GM18867 (cell line): ENCODE data around the gene NEUROG1.

ENCODE experiments used
- ATAC-seq: cut with Tn5 transposase; IDR thresholded peaks from one replicate; pipeline ENCODE4 v1.9.1; 2021; ENCODE audit warnings: mild to moderate bottlenecking, moderate library complexity; ENCODE audit not compliant: unreplicated experiment

The NEUROG1 gene, protein sequence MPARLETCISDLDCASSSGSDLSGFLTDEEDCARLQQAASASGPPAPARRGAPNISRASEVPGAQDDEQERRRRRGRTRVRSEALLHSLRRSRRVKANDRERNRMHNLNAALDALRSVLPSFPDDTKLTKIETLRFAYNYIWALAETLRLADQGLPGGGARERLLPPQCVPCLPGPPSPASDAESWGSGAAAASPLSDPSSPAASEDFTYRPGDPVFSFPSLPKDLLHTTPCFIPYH

DNA sequence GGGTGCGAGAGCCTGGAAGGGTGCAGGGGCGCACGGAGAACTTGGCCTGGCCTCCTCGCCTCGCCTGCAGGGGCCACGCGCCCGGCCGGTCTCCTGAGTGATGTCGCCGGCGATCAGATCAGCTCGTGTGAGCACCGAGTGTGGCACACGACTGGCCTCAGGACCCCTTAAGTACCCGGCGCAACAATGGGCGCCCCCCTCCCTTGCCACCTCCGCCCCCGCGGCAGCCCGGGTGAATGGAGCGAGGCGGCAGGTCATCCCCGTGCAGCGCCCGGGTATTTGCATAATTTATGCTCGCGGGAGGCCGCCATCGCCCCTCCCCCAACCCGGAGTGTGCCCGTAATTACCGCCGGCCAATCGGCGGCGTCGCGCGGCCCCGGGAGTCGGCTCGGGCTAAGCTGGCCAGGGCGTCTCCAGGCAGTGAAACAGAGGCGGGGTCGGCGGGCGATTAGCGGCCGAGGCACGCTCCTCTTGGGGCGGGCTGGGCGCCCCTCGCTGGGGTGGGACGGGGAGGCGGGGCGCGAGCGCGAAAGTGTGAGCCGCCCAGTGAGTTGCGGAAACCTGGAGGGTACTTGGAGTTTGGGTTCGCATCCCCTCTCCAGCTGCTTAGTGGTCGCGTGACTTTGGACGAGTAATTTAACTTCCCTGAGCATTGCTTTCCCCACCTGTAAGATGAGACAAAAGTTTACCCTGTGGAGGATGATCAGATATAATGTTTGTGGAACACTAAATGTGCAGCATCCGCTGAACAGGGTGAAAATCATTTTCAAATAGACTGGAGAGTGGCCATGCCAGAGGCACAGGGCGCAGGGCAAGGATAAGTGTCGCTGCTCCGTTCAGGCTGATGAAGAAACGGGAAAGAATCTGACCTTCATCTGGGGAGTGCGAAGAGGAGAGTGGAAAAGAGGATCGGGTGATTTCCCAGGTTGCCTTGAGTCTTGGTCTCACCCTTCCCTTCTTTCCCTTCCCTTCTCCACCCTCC lies at the start of gene NEUROG1:
Gene NEUROG1 (minus strand): TSS at position 145 of the 982 bp plus-strand sequence. CDS start 274 bp downstream, outside the sequence.
- no peak for ATAC-seq

GRCh38 chr5:135584918-135585317 lies 49.2 kb upstream of the NEUROG1 start:
- ATAC-seq, result no peak

- ATAC-seq, result no peak
Measured at GRCh38 chr5:135584276-135584675, 48.5 kb upstream of the NEUROG1 start.

DNA sequence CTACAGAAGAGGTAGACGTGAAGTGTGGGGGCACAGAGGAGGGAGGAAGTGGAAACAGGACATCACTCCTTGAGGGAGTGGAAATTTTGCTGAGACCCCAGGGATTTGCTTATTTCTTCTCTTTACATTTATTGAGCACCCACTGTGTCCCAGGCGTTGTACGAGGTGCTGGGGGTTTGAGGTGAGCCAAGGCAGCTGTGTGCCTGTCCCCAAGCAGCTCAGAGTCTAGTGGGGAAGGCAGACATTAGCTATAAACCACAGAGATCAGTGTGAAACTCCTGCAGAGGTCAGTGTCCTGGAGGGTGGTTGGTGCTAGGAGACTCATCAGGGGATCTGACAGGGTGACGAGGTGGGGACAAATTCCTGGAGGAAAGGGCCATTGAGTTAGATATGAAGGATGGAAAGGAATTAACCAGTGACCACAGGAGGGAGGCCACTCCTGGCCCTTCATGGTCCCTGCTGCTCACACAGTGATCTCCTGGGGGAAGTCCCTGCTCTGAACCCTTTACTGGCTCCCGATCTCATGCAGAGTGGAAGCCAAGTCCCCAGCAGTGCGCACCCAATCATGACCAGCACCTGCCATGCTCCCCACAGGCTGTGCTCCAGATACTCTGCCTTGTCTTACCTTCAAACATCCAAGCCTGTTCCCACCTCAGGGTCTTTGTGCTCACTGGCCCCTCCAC lies 46.5 kb upstream of the NEUROG1 start:
- no peak for ATAC-seq

DNA sequence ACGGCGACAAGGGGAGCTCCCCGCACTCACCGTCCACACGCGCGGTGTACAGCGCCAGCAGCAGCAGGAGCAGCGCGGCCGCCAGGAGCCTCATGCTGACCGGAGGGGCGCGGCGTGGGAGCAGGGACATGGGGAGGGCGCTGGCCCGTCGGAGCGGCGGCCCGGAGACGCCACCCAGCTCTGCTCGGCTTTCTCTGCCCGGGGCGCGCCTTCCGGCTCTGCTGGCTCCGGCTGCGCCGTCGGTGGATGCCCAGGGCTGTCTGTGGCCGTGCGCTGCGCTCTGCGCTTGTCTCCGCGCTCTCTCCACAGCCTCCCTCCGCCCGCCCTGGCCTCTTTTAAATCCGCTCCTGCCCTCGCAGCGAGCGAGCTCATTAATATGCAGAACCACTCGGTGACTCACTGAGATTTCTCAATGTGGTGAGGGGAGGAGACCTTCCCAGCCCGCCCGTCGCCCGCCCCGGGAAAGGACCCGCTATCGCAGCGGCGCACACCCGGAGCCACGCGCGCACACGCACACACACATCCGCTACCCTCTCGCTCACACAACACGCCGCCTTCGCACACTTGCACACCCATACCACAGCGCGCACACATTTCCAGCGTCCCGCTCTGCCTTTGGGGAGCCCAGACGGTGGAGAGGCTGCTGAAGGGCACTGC lies 43.0 kb upstream of the NEUROG1 start, which contains the start of gene CXCL14:
Gene CXCL14 (minus strand): TSS at position 307 of the 657 bp plus-strand sequence. CDS start 213 bp downstream, at position 94.
- ATAC-seq, result no peak

GRCh38 chr5:135578305-135578684 lies 42.5 kb upstream of the NEUROG1 start:
- ATAC-seq, result no peak

GRCh38 chr5:135577421-135577820 lies 41.7 kb upstream of the NEUROG1 start:
- ATAC-seq, result no peak

DNA sequence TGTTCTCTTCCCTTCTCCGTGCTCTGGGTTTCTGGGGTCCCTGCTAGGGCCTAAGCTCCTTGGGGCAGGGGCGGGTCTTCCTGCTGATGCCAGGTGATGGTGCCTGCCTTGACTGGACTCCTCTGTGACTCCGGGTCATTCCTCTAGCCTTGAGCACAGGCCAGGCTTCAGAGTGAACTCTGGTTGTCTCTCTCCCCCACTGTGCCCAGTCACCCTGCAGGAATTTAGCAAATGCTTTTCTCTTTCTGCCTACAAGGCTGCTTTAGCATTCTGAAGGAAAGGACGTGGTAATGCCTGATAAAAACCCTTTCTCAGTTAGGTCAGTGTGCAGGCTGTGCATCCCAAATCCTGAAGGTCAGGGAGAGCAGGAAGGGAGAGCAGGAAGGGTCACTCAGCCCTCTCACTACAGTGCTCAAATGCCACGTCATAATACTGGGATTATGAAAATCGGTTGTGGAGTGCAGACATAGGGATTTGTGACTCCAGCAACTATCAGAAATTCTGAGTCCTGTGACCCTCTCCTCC lies 40.4 kb upstream of the NEUROG1 start:
- no peak for ATAC-seq

DNA sequence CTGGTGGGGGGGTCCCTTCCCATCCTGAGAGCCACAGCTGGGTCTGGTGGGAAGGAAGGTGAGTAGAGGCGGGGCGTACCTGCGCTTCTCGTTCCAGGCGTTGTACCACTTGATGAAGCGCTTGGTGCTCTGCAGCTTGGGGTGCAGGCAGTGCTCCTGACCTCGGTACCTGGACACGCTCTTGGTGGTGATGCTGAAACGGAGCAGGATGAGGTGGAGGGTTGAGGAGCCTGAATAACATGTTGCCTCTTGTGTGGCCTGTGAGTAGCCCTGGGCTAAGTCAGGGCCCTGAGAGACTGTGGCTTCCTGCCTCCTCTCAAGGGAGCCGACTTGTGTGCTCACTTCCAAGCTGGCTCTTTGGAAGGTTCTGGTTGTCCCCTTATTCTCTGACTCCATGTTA lies 38.7 kb upstream of the NEUROG1 start:
- no peak for ATAC-seq

- ATAC-seq, result no peak
Measured at GRCh38 chr5:135571902-135572301, 36.1 kb upstream of the NEUROG1 start.

DNA sequence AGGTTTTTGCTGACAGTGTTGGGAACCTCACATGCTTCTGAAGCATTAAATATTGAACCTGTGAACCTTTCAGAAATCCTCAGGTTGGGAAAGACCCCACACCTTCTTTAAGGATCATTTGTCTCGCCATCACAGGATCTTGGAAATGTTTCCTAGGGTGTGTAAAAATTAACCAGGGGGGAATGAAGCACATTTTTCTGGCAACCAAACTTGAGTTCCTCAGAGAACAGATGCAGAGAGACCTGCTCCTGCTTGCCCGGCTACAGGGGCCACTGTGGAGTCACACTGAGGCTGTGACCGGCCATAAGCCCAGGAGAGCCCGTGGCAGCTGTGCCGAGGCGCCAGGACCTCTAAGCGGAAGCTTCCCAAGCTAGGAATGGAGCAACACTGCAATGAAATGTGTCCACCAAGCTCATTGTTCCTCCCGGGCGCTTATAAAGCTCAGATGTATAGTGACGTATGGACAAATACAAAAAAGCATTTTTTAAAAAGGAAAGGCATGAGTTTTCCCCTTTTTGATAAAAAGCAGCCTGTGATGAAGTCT lies 35.4 kb upstream of the NEUROG1 start:
- no peak for ATAC-seq

- no peak for ATAC-seq
Measured at GRCh38 chr5:135570453-135570764, 34.6 kb upstream of the NEUROG1 start.

DNA sequence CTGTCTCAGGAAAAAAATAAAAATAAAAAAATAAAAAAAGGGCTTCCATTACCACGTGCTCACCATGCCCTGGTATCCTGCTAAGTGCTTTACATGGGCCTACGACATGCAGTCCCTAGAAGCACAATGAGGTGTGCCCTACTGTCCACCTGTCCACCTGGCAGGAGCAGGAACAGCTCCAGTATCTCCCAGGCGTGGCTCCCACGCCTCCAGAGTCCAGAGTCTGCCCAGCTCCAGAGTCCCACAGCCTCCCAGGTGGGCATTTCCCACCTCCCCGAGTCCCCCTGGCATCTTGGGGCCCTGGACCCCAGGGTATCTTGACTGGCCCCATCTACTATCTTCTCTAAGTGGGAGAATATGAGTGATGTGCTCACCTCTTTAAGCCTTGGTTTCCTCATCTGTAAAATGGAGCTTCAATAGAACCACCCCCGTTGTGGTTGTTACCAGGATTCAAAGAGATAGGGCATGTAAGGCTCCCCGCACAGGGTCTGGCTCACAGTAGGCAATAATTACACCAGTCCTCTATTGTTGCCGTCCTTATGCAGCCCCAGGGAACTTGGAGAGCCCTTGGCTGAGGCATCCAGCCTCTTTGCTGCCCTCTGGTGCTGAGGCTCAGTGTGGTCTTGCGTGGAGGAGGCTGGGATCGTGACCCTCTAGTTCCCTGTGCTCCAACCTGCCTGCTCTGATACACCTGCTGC lies 34.1 kb upstream of the NEUROG1 start:
- no peak for ATAC-seq

- no peak for ATAC-seq
Measured at GRCh38 chr5:135568923-135569360, 33.2 kb upstream of the NEUROG1 start.

DNA sequence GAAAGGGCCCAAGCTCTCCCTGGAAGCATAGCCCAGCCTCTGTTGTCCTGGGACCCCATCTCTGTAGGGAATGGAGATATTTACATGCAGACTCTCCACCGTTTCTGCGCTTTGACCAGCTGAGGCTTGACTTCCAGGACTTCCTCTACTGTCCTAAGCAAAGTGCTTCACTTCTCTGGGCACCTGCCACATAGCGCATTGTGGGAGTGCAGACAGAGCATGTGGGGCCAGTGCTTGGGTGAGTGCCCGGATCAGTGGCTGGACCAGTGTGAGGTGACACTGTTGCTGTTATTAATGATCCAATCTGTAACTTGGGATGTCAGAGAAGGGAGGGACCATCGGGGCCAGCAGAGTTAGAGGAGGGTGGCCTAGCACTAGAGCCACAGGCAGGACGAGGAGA lies 32.5 kb upstream of the NEUROG1 start:
- ATAC-seq, result no peak

- ATAC-seq, result no peak
Measured at GRCh38 chr5:135567661-135568060, 31.9 kb upstream of the NEUROG1 start.

GRCh38 chr5:135566422-135567400 lies 30.9 kb upstream of the NEUROG1 start:
- no peak for ATAC-seq

GRCh38 chr5:135565725-135566421 lies 30.1 kb upstream of the NEUROG1 start:
- peak; percentile 58 for ATAC-seq
